GF-D8 (cell line): ENCODE measurements around the gene REPS2.
"Not testable (repeated sequence)": the region's sequence is repeated elsewhere in the genome, so short reads cannot be mapped to it uniquely, and the experiment has no call there.

ENCODE experiments used
- DNase-seq: peaks from one replicate; lab custom pipeline; 2025; lab: John Stamatoyannopoulos, UW

The REPS2 gene

DNA sequence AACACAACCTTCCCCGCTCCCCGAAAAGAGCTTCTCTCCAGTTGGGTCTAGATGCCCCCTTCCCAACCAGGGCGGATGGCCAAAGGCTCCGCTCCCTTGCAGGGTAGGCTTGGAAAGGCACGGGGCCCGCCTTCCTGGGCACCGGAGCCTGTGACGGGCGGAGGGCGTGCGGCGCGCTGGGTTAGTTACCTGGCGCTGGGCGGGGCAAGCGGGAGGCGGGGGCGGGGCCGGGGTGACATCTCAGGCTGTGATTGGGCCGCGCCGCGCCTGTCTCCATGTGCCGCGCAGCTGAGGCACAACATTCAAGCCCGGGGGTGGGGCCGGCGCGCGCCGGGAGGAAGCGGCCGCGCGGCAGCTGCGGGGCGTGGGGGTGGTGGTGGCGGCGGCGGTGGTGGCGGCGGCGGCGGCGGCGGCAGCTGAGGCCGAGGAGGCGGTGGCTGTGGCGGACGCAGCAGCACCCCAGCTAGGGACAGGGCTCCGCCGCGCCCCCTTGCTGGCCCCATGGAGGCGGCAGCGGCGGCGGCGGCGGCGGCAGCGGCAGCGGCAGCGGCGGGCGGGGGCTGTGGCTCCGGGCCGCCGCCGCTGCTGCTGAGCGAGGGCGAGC is at the start of gene REPS2:
REPS2 (plus strand) TSS at position 298 of the 604 bp plus-strand sequence; CDS start at position 502, 204 bp downstream.
- no peak for DNase-seq

- DNase-seq: no peak
Measured at GRCh38 chrX:16897445-16897844, 49.0 kb upstream of the REPS2 start.

DNA sequence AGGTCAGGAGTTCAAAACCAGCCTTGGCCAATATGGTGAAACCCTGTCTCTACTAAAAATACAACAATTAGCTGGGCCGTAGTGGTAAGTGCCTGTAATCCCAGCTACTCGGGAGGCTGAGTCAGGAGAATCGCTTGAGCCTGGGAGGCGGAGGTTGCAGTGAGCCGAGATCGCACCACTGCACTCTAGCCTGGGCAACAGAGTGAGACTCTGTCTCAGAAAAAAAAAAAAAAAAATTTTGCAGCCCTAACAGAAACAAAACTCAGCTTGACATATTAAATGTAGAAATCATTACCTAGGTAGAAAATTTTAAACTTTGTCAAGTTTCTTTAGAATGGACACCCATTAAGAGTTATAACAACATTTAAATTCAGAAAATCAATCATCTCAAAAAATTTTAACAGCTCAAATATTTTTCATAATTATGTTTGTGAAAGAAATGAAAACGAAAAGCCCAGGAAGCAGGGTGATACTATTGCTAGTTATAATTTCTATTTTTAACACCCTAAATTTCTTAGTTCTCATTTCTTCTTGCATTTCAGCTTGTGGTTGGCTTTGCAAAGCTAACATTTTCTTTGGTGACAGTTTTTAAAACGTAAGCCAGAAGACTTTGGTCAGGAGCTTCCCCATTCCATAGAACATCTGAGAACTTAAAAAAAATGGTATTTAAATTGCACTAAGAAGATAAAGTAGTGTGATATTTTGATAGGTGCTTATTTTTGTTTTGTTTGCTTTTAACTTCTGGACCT is 43.0 kb upstream of the REPS2 start:
- DNase-seq: no peak

GRCh38 chrX:16910376-16910775 is 36.1 kb upstream of the REPS2 start:
- no peak for DNase-seq

- no peak for DNase-seq
Measured at GRCh38 chrX:16914058-16914457, 32.4 kb upstream of the REPS2 start.

DNA sequence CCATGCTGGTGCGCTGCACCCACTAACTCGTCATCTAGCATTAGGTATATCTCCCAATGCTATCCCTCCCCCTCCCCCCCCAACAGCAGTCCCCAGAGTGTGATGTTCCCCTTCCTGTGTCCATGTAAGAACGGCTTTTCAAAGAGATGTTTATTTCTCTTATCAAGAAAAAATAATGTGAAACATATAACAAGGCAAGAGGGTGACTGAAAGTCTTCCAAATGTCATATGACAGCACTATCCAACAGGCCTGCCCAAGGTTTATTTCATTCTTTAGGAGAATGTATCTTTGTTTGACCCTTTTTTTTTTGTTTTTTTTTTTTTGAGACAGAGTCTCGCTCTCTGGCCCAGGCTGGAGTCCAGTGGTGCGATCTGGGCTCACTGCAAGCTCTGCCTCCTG is 29.9 kb upstream of the REPS2 start:
- no peak for DNase-seq

DNA sequence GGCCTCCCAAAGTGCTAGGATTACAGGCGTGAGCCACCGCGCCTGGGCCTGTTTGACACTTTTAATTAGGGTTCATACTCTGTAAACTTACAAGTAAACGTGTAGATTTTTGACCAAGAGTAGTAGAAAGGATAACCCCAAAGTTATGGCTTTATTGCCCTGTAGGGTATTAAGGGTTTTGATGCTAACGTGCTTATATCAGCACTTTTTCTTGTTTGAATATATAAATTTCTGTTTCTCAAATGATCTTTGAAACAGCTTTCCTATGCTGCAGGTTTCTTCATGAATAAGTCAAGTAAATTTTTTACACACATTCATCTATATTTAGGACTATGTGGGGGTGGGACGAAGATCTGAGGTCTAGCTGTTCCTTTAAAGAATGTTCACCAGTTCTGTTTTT is 29.3 kb upstream of the REPS2 start:
- DNase-seq: no peak

DNA sequence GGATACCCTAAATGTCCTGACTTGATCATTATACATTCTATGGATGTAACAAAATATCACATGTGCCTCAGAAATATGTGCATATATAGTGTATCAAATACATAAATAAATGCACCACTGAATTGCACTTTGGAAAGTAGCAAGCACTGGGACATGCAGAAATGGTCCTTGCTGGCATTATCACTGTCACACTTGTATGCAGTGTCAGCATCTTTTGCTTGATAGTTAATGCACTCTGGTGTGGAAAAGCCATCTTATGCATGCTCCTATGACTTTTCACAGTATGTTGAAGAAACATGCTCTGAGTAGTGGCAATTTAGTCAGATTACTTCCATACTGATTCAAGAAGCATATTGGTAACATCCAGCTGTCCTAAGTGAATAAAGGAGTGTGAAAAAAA is 27.5 kb upstream of the REPS2 start:
- DNase-seq: no peak

GRCh38 chrX:16920075-16920474 is 26.4 kb upstream of the REPS2 start:
- no peak for DNase-seq

DNA sequence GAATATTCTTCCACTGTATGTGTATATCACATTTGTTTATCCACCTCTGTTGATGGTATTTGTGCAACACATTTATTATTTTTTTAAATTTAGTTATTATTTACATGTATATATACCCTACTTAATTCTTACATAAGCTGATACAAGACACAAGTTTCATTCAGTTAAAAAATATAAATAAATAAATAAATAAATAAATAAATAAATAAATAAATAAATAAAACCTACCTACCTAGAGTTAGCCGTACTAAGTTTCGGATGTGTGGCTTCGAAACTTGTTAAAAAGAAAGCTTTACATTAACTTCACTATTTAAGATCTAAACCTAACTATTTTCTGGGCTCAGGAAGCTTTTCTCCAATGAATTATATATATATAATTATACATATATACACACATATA is 23.3 kb upstream of the REPS2 start:
- no peak for DNase-seq

DNA sequence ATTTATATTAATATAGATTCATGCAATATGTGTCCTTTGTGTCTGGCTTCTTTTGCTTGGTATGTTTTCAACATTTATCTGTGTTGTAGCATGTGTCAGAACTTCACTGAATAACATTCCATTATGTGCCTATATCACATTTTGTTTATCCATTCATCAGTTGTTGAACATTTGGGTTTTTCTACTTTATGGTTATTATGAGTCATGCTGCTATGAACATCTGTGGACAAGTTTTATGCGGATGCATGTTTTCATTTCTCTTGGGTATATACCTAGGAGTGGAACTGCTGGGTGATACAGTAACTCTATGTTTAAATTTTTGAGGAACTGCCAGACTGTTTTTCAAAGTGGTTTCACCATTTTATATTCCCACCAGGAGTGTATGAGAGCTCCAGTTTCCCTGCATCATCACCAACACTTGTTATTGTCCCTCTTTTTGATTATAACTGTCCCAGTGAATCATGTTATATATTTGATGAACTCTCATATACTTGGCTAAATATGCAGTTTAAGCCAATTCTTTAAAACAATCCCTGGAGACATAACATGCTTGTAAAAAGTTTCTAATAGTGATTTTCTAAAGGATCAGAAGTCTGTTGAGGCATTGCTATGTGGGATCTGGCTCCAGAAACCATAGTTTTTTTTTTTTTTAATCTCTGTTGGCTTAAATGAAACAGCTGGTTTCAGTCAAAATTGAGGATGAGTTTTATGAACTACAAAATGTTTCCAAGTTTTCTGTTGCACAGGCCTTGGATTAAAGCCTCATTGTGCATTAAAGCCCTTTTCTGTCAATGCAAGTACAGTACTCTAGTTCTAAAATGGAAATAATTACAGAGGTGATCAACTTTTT is 21.6 kb upstream of the REPS2 start:
- DNase-seq: no peak

GRCh38 chrX:16930392-16930791 is 16.1 kb upstream of the REPS2 start:
- no peak for DNase-seq

DNA sequence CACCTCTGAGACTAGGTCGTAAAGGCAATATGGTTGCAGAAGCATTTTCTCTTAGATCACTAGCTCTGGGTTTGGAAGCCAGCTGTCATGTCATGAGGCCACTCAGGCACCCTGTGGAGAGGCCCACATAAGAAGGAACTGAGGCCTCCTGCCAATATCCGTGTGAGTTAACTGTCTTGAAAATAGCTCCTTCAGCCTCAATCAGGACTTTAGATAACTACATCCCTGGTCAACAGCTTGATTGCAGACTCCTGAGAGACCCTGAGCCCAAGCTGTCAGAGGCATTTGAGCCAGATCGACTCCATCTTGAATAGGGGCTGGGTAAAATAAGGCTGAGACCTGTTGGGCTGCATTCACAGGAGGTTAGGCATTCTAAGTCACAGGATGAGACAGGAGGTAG is 15.1 kb upstream of the REPS2 start:
- no peak for DNase-seq

DNA sequence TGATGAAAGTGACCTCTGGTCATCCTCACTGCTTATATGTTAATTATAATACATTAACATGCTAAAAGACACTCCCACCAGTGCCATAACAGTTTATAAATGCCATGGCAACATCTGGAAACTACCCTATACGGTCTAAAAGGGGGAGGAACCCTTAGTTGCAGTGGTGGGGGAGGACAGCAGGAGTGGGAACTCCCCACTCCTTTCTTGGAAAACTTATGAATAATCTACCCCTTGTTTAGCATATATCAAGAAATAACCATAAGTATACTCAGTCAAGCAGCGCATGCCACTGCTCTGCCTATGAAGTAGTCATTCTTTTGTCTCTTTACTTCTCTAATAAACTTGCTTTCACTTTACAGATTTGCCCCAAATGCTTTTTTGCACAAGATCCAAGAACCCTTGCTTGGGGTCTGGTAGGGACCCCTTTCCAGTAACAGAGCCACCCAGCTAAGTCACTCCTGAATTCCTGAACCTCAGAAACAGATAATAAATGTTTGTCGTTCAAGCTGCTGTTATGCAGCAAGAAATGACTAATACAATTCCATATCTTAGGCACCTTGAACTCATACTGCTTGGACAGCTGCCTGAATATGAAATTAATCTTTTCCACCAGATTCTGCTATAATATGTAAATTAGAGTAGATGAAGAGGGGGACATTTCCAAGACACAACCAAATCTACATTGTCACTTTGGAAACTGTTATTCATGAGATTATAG is 14.4 kb upstream of the REPS2 start:
- DNase-seq: no peak

DNA sequence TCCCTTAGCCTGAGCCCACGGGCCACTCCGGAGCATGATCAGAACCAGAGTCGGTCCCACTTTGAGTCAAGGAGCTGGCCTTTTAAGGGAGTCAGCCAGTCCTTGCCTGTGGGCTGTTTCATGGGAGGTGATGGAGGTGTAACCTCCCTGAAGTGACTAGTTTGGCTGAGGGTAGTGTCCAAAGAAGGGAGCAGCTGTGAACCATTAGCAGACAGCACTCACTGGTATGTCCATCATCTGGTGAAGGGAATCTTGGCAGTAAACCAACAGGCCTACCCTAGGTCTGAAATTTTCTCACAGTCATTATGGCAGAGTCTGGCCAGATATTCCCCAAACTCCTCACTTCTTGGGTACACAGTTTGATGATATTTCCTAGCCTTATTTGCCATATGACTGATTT is 12.3 kb upstream of the REPS2 start:
- DNase-seq: no peak

- DNase-seq: no peak
Measured at GRCh38 chrX:16946971-16947562, 609 bp downstream of the REPS2 start.

GRCh38 chrX:16950423-16950822 is 4.0 kb downstream of the REPS2 start:
- no peak for DNase-seq

GRCh38 chrX:16953606-16954211 is 7.3 kb downstream of the REPS2 start:
- no peak for DNase-seq

- no peak for DNase-seq
Measured at GRCh38 chrX:16957751-16958150, 11.3 kb downstream of the REPS2 start.

DNA sequence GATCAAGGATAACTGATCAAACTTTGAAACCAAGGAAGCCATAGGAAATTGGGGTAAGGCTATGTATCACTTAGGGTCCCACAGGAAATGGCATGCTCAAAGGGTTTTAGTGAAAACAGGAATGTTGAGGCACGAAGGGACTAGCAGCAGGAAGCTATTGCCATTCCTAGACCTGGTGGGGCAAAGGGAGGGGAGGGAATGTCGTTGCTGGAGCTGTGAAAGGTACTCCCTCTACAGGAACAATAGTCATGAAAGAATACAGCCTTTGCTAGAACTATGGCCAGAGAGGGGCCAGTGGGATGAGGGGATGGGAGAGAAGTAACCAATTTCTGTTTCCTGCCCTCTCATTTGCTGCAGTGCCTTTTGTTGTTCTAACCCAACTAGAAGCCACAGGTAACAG is 11.9 kb downstream of the REPS2 start:
- no peak for DNase-seq

DNA sequence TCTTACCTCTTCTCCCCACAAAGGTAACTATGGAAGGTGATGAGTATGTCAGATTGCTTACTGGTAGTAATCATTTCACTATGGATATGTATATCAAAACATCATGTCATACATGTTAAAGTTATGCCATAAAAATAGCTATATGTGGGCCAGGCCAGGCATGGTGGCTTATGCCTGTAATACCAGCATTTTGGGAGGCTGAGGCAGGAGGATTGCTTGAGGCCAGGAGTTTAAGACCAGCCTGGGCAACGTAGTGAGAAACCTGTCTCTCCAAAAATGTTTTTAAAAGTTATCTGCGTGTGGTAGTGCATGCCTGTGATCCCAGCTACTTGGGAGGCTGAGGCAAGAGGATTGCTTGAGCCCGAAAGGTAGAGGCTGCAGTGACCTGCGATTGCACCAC is 16.2 kb downstream of the REPS2 start:
- not testable (repeated sequence) for DNase-seq

GRCh38 chrX:16963216-16963615 is 16.8 kb downstream of the REPS2 start:
- DNase-seq: no peak
